Measurements from ENCODE around the gene IFNGR1.

IFNGR1 gene

DNA sequence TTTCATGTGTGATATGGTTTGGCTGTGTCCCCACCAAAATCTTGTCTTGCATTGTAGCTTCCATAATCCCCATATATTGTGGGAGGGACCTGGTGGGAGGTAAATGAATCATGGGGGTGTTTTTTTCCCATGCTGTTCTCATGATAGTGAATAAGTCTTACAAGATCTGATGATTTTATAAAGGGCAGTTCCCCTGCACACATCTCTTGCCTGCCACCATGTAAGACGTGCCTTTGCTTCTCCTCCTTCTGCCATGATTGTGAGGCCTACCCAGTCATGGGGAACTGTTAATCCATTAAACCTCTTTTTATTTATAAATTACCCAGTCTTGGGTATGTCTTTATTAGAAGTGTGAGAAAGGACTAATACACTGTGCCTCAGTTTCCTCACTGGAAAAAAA lies 41.6 kb downstream of the IFNGR1 start:
- H3K36me3 ChIP-seq = no peaks in the 10 kb centered on the region
- H3K27ac ChIP-seq = no peak overlapping the region
- peaks cover 11% of the 10 kb centered on the region for H3K9me3 ChIP-seq (ENCODE audit: severe bottlenecking)
- TF ChIP-seq, protein P1, sequence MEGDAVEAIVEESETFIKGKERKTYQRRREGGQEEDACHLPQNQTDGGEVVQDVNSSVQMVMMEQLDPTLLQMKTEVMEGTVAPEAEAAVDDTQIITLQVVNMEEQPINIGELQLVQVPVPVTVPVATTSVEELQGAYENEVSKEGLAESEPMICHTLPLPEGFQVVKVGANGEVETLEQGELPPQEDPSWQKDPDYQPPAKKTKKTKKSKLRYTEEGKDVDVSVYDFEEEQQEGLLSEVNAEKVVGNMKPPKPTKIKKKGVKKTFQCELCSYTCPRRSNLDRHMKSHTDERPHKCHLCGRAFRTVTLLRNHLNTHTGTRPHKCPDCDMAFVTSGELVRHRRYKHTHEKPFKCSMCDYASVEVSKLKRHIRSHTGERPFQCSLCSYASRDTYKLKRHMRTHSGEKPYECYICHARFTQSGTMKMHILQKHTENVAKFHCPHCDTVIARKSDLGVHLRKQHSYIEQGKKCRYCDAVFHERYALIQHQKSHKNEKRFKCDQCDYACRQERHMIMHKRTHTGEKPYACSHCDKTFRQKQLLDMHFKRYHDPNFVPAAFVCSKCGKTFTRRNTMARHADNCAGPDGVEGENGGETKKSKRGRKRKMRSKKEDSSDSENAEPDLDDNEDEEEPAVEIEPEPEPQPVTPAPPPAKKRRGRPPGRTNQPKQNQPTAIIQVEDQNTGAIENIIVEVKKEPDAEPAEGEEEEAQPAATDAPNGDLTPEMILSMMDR (IDR thresholded peaks at IDR 0.05; ENCODE audit: low read depth, low read length) = no peak
- H3K4me3 ChIP-seq (ENCODE audit: low read depth, low read length) = no peak overlapping the region
- no peaks in the 10 kb centered on the region for H3K27me3 ChIP-seq (ENCODE audit: insufficient read depth, low read depth, severe bottlenecking)
- DNase-seq = no peak

DNA sequence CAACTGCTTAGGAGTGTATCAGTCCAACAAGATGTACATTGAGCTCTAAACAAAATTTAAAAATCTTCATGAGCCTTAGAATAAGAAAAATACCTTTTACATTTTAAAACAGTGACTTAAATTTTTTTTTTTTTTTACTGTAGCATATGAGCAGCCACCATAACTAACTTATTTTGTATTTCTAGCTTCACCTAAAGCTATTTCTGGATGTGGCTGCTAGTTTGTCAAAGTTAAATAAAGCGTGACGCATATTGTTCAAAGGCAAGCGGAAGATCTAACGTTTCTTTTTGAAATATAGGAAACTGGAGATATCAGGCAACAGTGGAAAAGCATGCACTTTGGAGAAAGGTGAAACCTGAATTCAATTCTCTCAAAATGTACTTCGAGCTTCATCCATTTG lies 42.5 kb downstream of the IFNGR1 start:
- H3K27ac ChIP-seq = no peak overlapping the region
- no peak for DNase-seq
- H3K9me3 ChIP-seq (ENCODE audit: severe bottlenecking) = peaks cover 2% of the 10 kb centered on the region
- no peak overlapping the region for H3K4me3 ChIP-seq (ENCODE audit: low read depth, low read length)
- TF ChIP-seq, protein P1 (IDR thresholded peaks at IDR 0.05; ENCODE audit: low read depth, low read length) = no peak
- no peaks in the 10 kb centered on the region for H3K27me3 ChIP-seq (ENCODE audit: insufficient read depth, low read depth, severe bottlenecking)
- H3K36me3 ChIP-seq = no peaks in the 10 kb centered on the region

DNA sequence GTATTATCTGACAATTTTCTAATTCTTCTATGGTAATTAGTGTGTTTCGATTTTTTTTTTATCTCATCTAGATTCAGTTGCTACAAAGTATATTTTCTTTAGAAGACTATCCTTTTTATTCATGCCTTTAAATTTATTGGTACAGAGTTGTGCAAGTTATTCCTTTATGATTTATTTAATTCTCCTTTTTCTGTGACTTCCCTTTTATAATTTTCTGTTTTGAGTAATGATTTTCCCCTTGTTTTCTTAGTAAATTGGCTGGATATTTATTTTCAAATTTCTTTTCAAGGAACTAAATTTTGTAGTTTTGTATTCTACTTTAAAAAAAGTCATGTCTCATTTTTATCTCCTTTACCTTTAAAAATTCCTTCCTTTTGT lies 43.3 kb downstream of the IFNGR1 start:
- Histone ChIP-seq H3K4me3 (ENCODE audit: low read depth, low read length) (no peak overlapping the region), H3K9me3 (ENCODE audit: severe bottlenecking) (no peaks in the 10 kb centered on the region), H3K27me3 (ENCODE audit: insufficient read depth, low read depth, severe bottlenecking) (no peaks in the 10 kb centered on the region), H3K27ac (no peak overlapping the region), H3K36me3 (no peaks in the 10 kb centered on the region)
- no peak for DNase-seq
- TF ChIP-seq, protein P1 (IDR thresholded peaks at IDR 0.05; ENCODE audit: low read depth, low read length) = no peak

DNA sequence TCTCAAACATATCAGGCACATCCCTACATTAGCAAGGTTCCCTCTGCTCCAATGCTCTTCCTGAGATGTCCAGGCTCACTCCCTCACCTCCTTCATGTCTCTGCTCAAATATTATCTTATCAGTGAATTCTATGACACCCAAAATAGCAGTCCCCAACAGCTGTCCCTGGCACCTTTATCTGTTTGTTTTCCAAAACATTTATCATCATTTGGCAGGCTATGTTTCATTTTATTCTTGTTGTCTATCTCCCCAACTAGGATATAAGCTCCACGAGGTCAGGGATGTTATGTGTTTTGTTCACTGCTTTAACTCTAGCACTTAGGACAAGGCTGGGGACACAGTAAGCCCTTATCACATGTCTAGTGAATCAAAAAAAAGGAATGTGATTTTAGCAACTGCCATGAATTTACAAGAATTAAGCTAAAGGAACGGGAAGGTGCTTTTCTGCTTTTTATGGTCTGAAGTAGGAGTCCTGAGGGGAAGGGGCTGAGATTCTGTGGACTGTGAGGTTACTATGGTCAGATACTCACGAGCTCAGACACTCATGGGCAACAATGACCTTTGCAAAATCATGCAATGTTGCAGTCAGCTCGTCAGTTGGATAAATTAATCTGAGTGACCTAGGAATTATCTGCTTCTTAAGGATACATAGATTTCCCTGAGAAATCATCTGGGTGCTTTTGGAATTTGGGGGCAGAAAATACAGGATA lies 43.9 kb downstream of the IFNGR1 start:
- H3K9me3 ChIP-seq (ENCODE audit: severe bottlenecking) = no peaks in the 10 kb centered on the region
- H3K36me3 ChIP-seq = no peaks in the 10 kb centered on the region
- DNase-seq = no peak
- H3K4me3 ChIP-seq (ENCODE audit: low read depth, low read length) = no peak overlapping the region
- H3K27me3 ChIP-seq (ENCODE audit: insufficient read depth, low read depth, severe bottlenecking) = no peaks in the 10 kb centered on the region
- TF ChIP-seq, protein P1 (IDR thresholded peaks at IDR 0.05; ENCODE audit: low read depth, low read length) = no peak
- no peak overlapping the region for H3K27ac ChIP-seq

DNA sequence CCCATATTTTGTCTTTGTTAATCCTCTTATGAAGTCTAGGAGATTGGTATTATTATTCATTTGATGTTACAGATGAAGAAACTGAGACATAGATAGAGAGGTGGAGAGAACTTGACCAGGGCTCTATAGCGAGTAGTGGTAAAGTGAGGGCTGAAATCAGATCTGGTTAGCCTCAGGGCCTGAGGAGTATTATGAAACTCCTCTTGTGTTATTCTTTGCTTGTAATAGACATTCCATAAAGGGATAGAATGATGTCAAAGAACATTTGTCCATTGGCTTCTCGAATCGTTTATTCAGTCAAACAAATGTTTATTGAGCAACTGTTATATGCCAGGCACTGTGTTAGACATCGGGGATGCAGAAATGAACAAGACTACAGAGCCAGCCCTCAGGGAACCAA lies 45.7 kb downstream of the IFNGR1 start, which contains the start of gene IL22RA2:
Gene IL22RA2, minus strand, starts transcription at position 144 of the 400 bp plus-strand sequence. CDS start 11,895 bp downstream, outside the sequence.
- DNase-seq = no peak
- TF ChIP-seq, protein P1 (IDR thresholded peaks at IDR 0.05; ENCODE audit: low read depth, low read length) = no peak
- Histone ChIP-seq H3K4me3 (ENCODE audit: low read depth, low read length) (no peak within 1 kb of the TSS), H3K27me3 (ENCODE audit: insufficient read depth, low read depth, severe bottlenecking) (no peaks in the 10 kb centered on the region), H3K9me3 (ENCODE audit: severe bottlenecking) (no peaks in the 10 kb centered on the region), H3K27ac (no peak within 1 kb of the TSS), H3K36me3 (no peaks in the 10 kb centered on the region)
